Stimulated activated CD8-positive, alpha-beta memory T cell treated with anti-CD3 and anti-CD28 coated beads, Interleukin-2, amount 100 ng/mL, for 48 hours (primary cell): ENCODE measurements around the gene KRTAP10-3.
"Not testable (repeated sequence)": the region's sequence is repeated elsewhere in the genome, so short reads cannot be mapped to it uniquely, and the experiment has no call there.

Experiments
- DNase-seq, 2 donors: peaks; one replicate each; pipeline ENCODE4 v3.0.0-alpha.2; 2020; ENCODE audit warnings: low read depth in 2 of 2

Gene KRTAP10-3

DNA sequence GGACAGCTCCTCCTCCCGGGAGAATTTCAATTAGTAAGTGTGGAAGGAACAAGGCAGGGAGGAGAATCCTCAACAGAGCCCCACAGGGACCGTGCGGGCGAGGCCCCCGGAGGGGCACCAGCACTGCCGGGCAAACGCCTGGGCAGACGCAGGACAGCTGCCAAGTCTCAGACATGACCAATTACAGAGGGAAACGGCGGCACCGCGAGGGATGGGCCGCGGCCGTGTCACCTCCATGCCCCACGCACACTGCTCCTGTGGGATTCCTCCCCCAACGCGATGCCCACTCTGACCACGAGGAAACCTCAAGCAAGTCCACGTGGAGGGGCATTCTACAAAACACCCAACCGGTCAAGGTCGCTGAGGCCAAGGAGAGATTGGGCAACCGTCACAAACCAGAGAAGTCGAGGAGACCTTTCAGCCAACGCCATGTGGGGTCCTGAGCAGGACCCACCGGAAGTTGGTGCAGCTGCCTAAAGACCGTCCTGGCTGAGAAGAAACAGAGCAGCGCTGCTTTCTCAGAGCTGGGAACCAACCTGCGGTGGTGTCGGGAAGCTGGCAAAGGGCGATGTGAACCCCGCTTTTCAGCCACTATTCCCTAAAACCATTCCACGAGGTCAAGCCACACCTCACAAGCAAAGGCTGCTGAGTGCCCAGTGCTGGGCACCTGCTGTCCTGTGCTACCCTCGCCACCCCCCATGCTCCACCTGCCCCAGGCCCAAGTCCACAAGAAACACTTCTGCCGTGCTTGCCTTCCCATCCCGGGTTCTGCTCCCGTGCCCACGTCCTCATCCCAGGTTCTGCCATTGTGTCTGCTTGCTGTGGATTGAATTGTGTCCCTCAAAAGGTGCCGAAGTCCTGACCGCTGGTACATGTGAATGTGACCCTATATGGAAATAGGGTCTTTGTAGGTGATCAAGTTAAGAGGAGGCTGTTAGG lies 13.5 kb upstream of the KRTAP10-3 start:
- no peak for DNase-seq

DNA sequence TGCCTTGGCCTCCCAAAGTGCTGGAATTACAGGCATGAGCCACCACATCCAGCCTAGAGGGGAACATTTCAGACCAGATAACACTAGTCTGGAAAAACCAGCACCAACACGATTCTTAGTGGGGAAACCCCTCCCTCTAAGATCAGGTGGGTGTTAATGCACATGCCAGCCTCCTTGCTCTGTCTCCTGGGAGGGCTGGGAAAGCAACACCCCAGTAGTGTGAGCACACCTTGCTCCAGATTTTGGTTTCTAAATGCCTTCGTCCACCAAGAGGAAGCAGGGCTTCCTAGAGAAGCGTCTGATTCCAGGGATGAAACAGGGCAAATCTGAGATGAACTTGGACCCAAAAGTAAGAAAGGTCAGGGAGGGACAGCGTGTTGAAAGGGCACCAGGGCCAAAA lies 12.7 kb upstream of the KRTAP10-3 start:
- DNase-seq, result no peak

DNA sequence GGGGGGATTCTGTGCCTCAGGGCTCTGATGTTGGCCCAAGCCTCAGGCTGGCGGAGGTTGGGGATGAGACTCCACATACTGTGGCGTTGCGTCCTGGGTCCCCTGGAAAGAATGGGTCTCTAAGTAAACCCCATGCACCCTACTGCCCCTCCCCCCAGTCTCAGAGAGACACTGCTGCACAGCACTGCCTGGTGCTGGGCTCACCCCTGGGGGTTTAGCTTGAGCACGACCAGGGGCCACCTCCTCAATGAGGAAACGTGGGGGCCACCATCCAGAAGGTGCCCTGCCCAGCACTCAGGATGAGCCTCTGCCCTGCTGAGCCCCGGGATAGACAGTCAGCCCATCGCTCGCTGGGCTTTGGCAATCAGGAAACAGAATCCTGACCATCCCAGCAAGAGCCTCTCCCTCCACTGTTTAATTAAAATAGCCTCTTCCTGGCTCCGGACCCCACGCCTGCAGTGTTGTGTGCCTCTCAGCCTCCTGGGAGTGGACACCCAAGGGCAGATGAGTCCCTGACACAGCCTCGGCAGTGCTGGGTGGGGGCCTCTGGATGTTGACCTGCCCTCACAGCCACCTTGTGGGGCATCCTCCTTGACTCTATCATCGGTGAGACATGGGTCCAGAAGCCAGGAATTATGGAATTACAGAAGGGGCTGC lies 11.4 kb upstream of the KRTAP10-3 start:
- DNase-seq, result no peak

DNA sequence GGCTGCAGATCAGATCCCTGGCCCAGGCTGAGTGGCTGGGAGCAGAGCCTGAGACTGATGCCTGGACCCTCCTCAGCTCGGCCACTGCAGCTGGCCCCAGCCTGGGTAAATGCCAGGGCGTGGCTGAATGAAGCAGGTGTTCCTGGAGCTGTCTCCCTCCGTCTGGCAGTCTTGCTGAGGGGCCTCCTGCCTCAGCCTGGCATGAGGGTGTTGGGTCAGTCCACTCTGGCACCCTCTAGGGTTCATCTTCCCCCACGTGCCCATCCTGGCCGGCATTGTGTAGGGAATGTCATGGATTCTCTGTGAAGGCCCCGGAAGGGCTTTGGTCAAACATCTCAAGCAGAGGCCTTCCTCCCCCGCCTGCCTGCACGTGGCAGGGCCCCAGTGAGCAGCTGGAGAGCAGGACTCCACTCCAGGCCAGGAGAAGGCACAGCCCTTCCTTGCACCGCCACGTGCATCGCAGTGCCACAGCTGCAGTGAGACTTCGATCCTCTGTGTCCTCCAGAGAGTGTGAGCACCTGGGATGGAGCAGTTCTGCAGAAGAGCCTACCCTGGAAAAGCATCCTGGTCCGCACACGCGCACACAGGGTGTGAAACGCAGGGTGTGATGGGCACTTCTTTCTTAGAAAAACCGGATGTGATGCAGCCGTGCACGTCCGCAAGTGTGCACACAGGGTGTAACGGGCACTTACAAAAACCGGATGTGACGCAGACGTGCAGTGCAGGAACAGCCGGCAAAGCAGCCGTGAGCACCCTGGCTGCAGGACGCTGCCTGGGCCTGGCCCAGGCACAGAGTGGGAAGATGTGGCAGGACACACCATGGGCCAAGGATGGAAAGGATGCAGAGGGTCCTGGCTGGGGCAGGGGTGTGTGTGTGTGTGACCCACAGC lies 10.3 kb upstream of the KRTAP10-3 start:
- no peak for DNase-seq

DNA sequence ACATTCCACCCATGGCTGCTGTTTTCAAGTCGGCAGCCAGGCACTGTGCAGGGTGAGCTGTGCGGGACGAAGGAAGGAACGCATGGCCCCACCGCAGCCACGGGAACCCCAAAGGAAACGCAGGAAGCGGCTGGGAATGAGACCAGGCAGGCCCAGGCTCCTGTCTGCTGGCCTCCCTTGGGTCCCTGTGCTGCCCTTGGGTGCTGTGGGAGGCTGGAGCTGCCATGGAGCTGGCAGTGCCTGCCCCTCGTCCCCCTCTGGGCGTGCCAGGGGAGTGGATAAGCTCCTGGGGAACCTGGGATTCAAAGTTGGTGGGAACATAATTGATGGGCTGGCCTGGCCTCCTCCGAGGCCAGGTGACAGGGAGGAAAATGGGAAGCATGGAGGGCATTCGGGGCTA lies 9.7 kb upstream of the KRTAP10-3 start:
- no peak for DNase-seq

DNA sequence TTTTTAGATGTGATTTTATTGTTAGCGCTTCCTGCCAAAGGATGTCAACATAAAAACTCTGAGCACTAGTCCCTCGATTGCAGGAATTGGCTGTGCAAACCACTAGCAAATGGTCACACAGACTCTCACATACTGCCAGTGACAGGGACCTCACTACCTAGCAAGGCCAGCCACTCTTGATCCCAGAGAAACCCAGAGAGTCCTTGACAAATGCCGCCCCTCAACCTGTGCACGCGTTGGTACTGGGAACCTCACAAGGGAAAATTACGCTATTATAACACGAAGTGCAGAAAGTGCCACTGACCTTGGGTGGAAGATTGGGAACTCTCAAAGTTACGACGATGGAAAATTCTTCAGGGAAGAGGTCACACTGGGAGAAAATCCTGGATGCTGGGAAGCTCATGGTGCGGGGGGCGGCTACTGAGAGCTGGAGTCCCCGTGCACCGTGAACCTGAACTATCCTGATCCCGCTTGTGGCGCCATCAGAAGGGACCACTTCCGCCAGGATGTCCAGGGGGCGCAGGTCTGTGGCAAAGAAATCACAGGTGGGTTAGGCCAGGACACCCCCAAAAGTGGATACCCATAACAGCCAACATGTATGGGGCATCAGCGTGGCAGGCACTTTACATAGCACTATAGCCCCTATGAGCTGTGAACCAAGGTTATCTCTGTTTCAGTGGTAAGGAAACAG lies 9.0 kb upstream of the KRTAP10-3 start:
- no peak for DNase-seq

DNA sequence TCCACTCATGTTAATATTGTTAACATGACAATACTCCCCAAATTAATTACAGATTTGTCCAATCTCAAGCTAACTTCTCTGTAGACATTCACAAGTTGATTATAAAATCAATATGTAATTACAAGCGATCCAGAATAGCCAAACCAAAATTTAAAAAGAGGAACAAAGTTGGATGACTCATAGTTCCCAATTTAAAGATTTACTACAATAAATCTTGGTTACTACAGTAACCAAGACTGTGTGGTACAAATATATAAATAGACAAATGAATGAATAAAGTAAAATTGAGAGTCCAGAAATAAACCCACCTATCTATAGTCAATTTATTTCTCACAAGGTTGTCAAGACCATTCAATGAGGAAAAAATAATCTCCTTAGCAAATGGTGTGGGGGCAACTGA lies 7.8 kb upstream of the KRTAP10-3 start:
- no peak for DNase-seq

DNA sequence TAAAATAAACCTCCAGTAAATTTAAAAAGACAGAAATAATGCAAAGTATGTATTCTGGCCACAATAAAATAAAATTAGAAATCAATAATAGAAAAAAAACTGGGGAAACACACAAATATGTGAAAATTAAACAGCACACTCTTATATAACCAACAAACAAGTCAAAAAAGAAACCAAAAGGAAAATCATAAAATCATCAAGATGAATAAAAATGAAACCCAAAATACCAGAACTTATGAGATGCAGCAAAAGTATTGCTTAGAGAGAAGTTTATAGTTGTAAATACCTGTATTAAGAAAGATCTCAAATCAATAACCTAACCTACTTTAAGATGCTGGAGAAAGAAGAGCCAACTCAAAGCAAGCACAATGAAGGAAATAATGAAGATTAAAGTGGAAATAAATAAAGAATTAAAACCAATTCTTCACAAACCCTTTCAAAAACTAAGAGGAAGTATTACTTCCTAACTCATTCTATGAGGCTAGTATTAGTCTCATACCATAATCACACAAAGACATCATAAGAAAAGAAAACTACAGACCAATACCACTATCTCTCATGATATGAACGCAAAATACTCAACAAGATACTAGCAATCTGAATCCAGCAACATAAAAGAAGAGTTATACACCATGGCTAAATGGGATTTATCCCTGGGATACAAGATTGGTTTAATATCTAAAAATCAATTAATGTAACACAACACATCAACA lies 6.4 kb upstream of the KRTAP10-3 start:
- DNase-seq, result no peak

DNA sequence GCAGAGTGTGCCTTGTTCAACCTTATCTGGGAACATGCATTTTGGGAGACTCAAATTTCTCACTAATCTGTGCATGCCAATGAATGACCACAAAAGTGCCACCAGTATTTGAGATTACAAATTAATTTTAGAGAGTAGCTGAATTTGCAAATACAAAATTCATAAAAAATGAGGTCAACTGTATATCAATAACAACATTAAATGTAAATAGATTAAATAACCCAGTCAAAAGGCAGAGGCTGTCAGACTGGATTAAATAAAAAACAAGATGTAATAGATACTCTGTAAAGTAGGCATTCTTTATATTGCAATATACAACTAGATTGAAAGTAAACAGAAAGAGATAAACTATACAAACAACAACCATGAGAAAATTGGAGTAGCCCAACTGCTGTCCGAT lies 5.5 kb upstream of the KRTAP10-3 start:
- no peak for DNase-seq

DNA sequence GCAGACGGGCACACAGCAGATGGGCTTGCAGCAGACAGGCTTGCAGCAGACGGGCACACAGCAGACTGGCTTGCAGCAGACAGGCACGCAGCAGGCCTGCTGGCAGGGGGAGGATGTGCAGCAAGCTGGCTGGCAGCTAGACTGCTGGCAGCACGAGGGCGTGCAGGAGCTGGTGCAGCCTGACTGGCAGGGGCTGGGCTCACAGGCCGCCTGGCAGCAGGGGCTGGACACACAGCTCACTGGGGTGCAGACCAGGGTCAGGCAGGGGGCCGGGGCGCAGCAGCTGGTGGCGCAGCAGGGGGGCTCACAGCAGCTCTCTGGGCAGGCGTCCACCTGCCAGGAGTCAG lies 293 bp downstream of the KRTAP10-3 start:
- DNase-seq, result not testable (repeated sequence)

DNA sequence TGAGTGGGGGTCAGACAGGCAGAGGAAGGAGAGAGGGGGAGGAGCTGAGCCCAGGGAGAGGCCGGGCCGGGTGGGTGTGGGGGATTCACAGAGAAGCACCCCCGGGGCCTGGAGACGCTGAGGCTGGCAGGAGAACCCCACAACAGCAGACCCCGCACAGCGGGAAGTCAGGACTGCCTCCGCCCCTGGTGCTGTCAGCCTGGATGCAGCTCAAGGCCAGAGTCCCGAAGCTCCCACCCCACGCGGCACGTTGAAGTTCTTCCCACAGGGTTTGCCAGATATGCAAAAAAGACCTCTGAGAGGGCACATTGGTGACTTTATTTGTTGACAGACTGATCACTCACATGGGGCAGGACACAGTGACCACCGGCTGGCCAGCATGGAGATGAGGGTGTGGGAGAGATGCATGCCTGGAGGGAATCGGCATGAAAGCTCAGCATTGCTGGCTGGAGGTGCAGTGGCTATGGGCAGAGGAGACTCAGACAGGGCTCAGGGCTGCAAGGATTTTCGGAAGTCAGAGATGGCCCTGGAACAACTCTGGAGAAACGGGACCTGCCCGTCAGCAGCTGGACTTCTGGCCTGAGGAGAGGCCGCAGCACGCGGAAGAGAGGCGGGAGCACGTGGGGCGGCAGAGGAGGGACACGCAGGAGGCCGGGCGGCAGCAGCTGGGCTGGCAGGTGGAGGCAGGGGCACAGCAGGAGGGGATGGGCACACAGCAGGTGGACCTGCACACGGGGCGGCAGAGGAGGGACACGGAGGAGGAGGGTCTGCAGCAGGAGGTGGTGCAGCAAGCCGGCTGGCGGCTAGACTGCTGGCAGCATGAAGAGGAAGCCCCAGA lies 885 bp downstream of the KRTAP10-3 start:
- no peak for DNase-seq

DNA sequence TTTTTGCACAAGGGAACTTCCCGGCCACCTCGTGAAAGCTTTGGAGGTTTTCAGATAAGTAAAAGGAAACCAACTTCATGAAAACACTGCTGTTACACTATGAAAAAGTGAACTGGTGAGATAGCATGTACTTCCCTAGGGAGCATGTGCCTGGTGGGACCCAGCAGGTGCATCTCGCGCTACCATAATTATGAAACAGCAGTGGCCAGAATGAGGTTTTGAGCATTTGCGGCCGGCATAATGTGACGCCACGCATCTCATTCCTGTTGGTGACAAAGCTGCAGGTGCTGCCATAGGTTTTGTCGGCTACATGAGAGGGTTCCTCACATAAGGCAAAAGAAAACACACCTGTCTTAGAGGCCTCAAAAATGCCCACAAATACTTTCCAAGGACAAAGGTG lies 1.7 kb downstream of the KRTAP10-3 start:
- no peak for DNase-seq

DNA sequence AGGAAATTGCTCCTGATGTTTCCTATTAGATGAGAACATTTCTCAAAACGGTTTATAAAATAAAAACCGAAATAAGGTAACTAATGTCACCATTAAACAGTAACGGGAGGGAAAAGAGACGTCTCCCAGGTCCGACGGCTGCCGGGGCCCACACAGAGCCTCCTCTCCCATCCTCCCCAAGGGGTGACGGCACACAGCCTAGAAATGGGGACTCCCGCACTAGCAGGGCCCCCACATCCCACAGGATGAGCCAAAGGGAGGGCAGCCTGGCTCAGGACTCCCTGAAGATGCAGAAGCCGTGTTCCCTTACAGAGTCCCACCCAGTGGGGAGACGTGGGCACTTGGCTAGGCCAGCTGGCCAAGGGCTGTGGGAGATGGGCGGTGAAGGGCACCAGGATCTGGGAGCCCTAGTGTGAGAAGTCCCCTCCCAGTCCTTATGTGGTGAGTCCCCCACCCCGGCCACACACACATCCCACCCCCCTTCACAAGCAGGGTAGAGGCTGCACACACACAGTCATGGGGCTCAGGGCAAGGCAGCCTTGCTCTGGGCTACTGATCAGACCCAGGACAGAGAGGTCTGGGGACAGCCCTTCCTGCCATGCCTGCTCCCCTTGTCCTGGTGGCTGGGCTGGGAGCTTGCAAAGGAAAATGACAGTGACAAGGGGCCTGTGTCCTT lies 3.3 kb downstream of the KRTAP10-3 start:
- DNase-seq, result no peak

DNA sequence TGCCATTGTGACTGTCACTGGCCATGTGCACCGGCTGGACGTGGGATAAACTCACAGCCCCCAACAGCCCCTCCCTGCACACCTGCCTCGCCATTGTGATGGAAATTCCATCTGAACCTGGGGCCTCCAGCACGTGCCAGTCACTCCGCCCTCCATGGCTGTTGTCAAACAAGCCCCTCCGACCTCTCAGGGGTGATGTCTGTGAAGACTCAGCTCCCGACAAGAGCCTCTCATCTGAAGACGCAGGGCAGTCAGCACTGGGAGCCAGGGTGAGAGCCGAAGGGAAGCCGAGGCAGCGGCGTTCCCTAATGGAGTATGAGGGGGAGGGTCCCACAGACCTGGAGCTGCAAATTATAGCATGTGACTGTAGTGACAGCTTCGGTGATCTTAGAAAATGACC lies 5.9 kb downstream of the KRTAP10-3 start:
- DNase-seq, result no peak

DNA sequence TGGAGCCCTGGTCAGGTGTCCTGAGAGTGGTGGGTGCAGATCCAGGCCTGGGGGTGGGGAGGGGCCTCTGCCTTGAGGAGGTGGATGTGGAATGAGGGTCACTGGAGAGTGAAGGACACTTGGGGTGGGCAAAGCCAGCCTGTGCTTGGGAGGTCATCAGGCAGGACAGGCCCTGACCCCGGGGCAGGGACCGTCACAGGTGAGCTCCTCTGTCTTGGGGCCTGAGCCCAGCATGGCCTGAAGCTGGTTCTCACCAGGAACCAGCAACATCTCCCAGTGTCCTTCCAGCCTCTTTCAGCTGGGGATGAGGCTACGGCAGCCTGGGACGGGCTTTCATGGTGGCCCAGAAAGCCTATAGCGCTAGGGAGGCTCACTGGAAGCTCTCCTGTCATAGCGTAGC lies 6.5 kb downstream of the KRTAP10-3 start:
- DNase-seq, result no peak

DNA sequence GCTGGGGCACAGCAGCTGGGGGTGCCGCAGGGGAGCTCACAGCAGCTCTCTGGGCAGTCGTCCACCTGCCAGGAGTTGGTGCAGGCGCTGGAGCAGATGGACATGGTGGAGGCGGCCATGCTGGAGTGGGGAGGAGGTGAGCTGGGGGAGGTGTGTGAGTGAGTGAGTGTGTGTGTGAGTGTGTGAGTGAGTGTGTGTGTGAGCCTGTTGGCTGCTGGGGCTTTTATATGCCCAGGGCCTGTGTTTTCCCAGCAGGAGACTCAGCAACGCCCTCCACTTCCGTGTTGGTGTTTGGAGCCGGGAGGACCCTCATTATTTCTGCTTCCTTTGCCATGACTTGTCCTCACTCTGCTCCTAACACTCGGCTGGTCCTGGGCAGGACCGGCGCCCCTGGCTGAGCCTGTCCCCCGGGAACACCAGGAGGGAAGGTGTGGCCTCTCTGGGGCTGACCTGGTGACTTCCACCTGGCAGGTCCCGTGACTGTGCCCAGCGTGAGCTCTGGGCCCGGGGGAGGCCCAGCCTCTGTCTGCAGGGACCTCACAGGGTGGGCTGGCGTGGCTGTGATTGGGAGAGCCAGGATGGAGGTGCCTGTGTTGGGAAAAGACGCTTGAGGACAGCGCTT lies 7.1 kb downstream of the KRTAP10-3 start, which contains the start of gene KRTAP10-2:
Gene KRTAP10-2 (minus strand): TSS at position 166 of the 622 bp plus-strand sequence. CDS start 47 bp downstream, at position 119.
- DNase-seq, result no peak

DNA sequence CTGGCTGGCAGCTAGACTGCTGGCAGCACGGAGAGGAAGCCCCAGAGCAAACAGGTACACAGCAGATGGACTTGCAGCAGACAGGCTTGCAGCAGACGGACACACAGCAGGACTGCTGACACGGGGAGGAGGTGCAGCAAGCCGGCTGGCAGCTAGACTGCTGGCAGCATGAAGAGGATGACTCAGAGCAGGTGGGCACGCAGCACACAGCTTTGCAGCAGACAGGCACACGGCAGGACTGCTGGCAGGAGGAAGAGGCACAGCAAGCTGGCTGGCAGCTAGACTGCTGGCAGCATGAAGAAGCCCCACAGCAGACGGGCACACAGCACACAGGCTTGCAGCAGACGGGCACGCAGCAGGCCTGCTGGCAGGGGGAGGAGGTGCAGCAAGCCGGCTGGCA lies 7.8 kb downstream of the KRTAP10-3 start:
- no peak for DNase-seq

DNA sequence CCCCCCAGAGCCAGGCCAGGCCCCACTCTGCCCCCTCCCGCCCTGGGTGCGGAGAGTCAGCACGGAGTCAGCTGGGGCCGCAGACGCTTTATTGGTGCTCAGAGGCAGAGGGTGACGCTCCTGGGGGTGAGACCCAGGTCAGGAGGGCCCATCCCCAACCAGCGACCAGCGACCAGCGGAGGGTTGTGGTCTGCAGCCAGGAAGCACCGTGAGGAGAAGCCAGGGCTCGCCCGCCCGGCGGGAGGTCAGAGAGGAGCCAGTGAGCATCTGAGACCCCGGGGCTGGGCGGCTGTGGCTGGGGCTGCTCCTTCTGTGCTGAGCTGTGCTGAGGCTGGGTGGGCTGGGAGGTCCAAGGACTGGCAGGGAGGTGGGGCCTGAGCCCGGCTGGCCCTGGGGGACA lies 8.3 kb downstream of the KRTAP10-3 start:
- not testable (repeated sequence) for DNase-seq
